Kidney (tissue), 14 donors: Measurements from ENCODE around the gene PRKAR1A. TPM values are rescaled to one million over a fixed set of nuclear protein-coding genes. Genes with fewer than 3 reads are reported as not detected.

ENCODE experiments used
- DNase-seq, 5 donors: peaks; one replicate each; pipeline ENCODE4 v3.0.0-alpha.2; 2013 to 2020
- FAIRE-seq: peaks from 2 replicates; lab custom pipeline; 2012; peaks lifted over from hg19 to GRCh38; lab: Jason Lieb, UNC
- H3K27ac ChIP-seq, 2 donors: one replicate each; pipeline ENCODE4 v1.7.0; 2013; ENCODE audit warnings: low read depth in 2 of 2, low read length in 2 of 2, inconsistent platforms in 1 of 2
- H3K27me3 ChIP-seq: one replicate; pipeline ENCODE4 v1.7.1; 2013; ENCODE audit warnings: low read length, inconsistent platforms; ENCODE audit not compliant: control insufficient read depth, insufficient read depth
- H3K36me3 ChIP-seq, 3 donors: one replicate each; pipeline versions ENCODE4 v1.7.0 to v1.7.1; 2013; ENCODE audit warnings: low read length in 3 of 3, control low read depth in 1 of 3, inconsistent platforms in 1 of 3; ENCODE audit not compliant: insufficient read depth in 3 of 3, control insufficient read depth in 2 of 3
- H3K4me1 ChIP-seq, 3 donors: one replicate each; pipeline versions ENCODE4 v1.7.0 to v1.7.1; 2013; ENCODE audit warnings: low read length in 3 of 3, inconsistent platforms in 1 of 3, low read depth in 1 of 3; ENCODE audit not compliant: control insufficient read depth in 2 of 3, insufficient read depth in 2 of 3
- H3K4me3 ChIP-seq, 3 donors: one replicate each; pipeline versions ENCODE4 v1.7.0 to v1.8.1; 2013; ENCODE audit warnings: low read length in 3 of 3, control low read depth in 1 of 3, inconsistent platforms in 1 of 3
- H3K9ac ChIP-seq, 3 donors: one replicate each; pipeline versions ENCODE4 v1.7.0 to v1.7.1; 2013; ENCODE audit warnings: low read length in 3 of 3, control low read depth in 1 of 3, inconsistent platforms in 1 of 3
- H3K9me3 ChIP-seq, 3 donors: one replicate each; pipeline versions ENCODE4 v1.7.0 to v1.7.1; 2013; ENCODE audit warnings: low read length in 3 of 3, control low read depth in 1 of 3, inconsistent platforms in 1 of 3; ENCODE audit not compliant: control insufficient read depth in 2 of 3, insufficient read depth in 1 of 3
- intact Hi-C: fragments of 100-400 bp; cut with DNase I; formaldehyde crosslinking; loops from one replicate; pipeline ENCODE4 v1.11.1; 2022
- polyA plus RNA-seq: library from polyadenylated mRNA; stranded (reverse); fragments of 350-450 nt; fragmentation: Illumina TruSeq; extraction: RNeasy Lipid Tissue Mini Kit (QIAGEN cat#74804); gene quantifications from one replicate; pipeline ENCODE4 v1.2.3, GENCODE V29; 2014; ENCODE audit warnings: low read depth, low replicate concordance; ENCODE audit not compliant: insufficient read depth
- total RNA-seq: library from RNA; stranded (reverse); fragmentation: NEBNext Ultra II Directional; extraction: Animal tissue kit (Norgen Biotek cat#: 25700); gene quantifications from one replicate; pipeline ENCODE4 v1.2.1, GENCODE V29; 2021
- TF ChIP-seq, protein P1 (sequence below): IDR thresholded peaks from 3 replicates; pipeline ENCODE4 v1.5.1; 2012; ENCODE audit warnings: mild to moderate bottlenecking, moderate library complexity, borderline replicate concordance; ENCODE audit not compliant: insufficient read depth; ENCODE audit errors: extremely low read depth
- donor health status: control.
- donor health status: control.
- donor health status: control.
- donor health status: control.
- donor health status: control.
- donor health status: DM: yes; HTN: yes; CAD: no.
- donor health status: Normal renal cell carcinoma (clear cell type).

Gene PRKAR1A
- total and polyA plus RNA-seq, 2 donors from 2014 or later: 92.3 to 340 TPM

DNA sequence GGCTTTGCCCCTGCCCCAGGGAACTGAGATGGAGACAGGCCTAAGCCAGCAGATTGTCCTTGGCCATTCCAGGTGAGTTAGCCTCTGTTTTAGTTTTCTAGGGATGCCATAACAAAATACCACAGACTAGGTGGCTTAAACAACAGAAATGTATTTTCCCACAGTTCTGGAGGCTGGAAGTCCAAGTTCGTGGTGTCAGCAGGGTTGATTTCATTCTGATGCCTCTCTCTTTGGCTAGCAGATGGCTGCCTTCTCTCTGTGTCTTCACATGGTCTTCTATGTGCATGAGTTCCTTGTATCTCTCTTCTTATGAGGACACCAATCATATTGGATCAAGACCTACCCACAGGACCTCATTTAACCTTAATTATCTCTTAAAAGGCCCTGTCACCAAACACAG, 76.1 kb downstream of the PRKAR1A start:
- H3K4me1 ChIP-seq: peaks cover 0 to 4% (median 0%) of the 10 kb centered on the region in 3 donors
- no peaks in the 10 kb centered on the region for H3K27me3 ChIP-seq
- intact Hi-C loops: no loop called here
- H3K9ac ChIP-seq: no peak overlapping the region
- TF ChIP-seq, protein P1, sequence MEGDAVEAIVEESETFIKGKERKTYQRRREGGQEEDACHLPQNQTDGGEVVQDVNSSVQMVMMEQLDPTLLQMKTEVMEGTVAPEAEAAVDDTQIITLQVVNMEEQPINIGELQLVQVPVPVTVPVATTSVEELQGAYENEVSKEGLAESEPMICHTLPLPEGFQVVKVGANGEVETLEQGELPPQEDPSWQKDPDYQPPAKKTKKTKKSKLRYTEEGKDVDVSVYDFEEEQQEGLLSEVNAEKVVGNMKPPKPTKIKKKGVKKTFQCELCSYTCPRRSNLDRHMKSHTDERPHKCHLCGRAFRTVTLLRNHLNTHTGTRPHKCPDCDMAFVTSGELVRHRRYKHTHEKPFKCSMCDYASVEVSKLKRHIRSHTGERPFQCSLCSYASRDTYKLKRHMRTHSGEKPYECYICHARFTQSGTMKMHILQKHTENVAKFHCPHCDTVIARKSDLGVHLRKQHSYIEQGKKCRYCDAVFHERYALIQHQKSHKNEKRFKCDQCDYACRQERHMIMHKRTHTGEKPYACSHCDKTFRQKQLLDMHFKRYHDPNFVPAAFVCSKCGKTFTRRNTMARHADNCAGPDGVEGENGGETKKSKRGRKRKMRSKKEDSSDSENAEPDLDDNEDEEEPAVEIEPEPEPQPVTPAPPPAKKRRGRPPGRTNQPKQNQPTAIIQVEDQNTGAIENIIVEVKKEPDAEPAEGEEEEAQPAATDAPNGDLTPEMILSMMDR: no peak
- no peaks in the 10 kb centered on the region for H3K9me3 ChIP-seq
- no peak overlapping the region for H3K27ac ChIP-seq
- FAIRE-seq: no peak
- no peak for DNase-seq
- H3K4me3 ChIP-seq: no peak overlapping the region
- H3K36me3 ChIP-seq: no peaks in the 10 kb centered on the region

DNA sequence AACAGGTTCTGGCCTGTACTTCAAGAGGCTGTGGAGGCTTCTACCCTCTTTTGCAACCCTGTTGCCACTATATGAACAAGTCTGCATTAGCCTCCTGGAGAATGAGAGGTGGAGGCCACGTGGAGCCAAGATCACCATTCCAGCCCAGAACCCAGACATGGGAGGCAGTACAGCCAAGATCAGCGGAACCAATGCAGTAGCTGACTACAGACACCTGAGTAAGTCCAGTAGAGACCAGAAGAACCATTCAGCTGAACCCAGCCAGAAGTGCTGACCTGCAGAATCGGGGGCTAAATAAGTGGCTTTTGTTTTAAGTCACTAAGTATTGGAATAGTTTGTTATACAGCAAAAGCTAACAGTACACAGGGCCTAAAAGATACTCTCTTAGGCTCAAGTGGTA, 76.9 kb downstream of the PRKAR1A start:
- H3K27ac ChIP-seq: no peak overlapping the region
- TF ChIP-seq, protein P1: no peak
- no peak overlapping the region for H3K9ac ChIP-seq
- DNase-seq: no peak
- no peaks in the 10 kb centered on the region for H3K9me3 ChIP-seq
- H3K27me3 ChIP-seq: no peaks in the 10 kb centered on the region
- intact Hi-C loops: no loop called here
- no peaks in the 10 kb centered on the region for H3K36me3 ChIP-seq
- no peak overlapping the region for H3K4me3 ChIP-seq
- peaks cover 0 to 9% (median 2%) of the 10 kb centered on the region in 3 donors for H3K4me1 ChIP-seq
- no peak for FAIRE-seq

DNA sequence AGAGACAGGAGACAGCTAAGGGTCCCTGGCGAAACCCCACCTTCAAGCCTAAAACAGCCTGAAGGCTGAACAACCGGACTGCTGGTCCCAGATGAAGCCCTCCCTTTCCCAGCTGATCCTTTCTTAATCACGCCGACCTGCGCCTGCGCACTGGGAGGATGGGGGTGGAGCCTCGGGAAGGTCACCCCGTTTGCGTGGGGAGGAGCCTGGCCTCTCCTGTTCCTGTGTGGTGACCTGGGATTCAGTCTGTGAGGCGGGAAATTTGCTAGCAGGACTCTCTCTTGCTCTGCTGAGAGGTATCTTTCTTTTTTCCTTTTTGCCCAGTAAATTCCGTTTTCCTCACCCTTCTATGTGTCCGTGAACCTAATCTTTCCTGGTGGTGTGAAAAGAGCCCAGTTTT, 79.4 kb downstream of the PRKAR1A start:
- Histone ChIP-seq H3K27me3 (no peaks in the 10 kb centered on the region), H3K4me3 (peak overlapping the region in 1 of 3 donors; percentile 2), H3K36me3 (no peaks in the 10 kb centered on the region), H3K27ac (no peak overlapping the region), H3K9ac (no peak overlapping the region), H3K9me3 (no peaks in the 10 kb centered on the region), H3K4me1 (peaks cover 0 to 16% (median 5%) of the 10 kb centered on the region in 3 donors)
- intact Hi-C loops: no loop called here
- TF ChIP-seq, protein P1: no peak
- FAIRE-seq (no peak), DNase-seq (peak in 3 of 5 donors; percentile 25 to 70 (median 54))

DNA sequence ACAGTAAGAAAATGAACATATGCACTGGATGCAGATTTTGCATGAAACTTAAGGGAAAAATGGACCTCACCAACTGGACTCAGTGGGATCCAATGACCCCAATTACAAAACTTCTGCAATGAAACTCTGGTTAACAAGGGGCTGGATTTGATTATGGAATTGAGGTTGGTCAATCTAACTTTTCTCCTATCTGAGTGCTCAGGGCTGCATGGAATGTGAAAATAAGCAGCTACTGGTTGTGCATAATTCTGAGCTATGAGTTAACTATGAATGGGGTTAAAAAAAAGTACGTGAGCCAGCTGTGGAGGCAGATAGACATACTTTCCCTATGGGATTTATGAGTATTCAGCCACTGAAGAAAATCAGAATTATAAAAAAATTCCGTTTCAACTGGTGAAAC, 79.8 kb downstream of the PRKAR1A start:
- no peak for DNase-seq
- FAIRE-seq: no peak
- Histone ChIP-seq H3K4me1 (peaks cover 0 to 20% (median 5%) of the 10 kb centered on the region in 3 donors), H3K9ac (no peak overlapping the region), H3K36me3 (no peaks in the 10 kb centered on the region), H3K9me3 (no peaks in the 10 kb centered on the region), H3K27ac (no peak overlapping the region), H3K4me3 (peak overlapping the region in 1 of 3 donors; percentile 2), H3K27me3 (no peaks in the 10 kb centered on the region)
- TF ChIP-seq, protein P1: no peak
- intact Hi-C loops: no loop called here
